Measurements from ENCODE around the gene CREB3L2. TPM values are rescaled to one million over a fixed set of nuclear protein-coding genes. Genes with fewer than 3 reads are reported as not detected.

The CREB3L2 gene
- total RNA-seq, 1 experiment from 2014 or later, result 39.9 TPM

GRCh38 chr7:137886746-137887145 is 115.1 kb downstream of the CREB3L2 start:
- CTCF ChIA-PET, result no interaction called here
- H3K9me3 Mint-ChIP-seq (ENCODE audit: low read depth, unreplicated experiment), result no peaks in the 10 kb centered on the region
- no peak for DNase-seq
- H3K4me3 Mint-ChIP-seq (ENCODE audit: low read depth, unreplicated experiment), result no peak overlapping the region
- no peaks in the 10 kb centered on the region for H3K27me3 Mint-ChIP-seq (ENCODE audit: unreplicated experiment)
- intact Hi-C loops (cut with micrococcal nuclease; ENCODE audit: unreplicated experiment), result no loop called here
- BruUV-seq (replicated peaks), result no TSS peak
- H3K27ac Mint-ChIP-seq (ENCODE audit: unreplicated experiment), result no peak overlapping the region
- H3K36me3 Mint-ChIP-seq (ENCODE audit: insufficient read depth, unreplicated experiment), result no peaks in the 10 kb centered on the region
- TF ChIP-seq CTCF (IDR thresholded peaks at IDR 0.05; ENCODE audit: unreplicated experiment), result no peak
- H3K4me1 Mint-ChIP-seq (ENCODE audit: low read depth, unreplicated experiment), result peaks cover 18% of the 10 kb centered on the region

GRCh38 chr7:137886281-137886680 is 115.6 kb downstream of the CREB3L2 start:
- no peaks in the 10 kb centered on the region for H3K27me3 Mint-ChIP-seq (ENCODE audit: unreplicated experiment)
- H3K4me1 Mint-ChIP-seq (ENCODE audit: low read depth, unreplicated experiment), result peaks cover 17% of the 10 kb centered on the region
- BruUV-seq (replicated peaks), result no TSS peak
- CTCF ChIA-PET, result no interaction called here
- DNase-seq, result no peak
- intact Hi-C loops (cut with micrococcal nuclease; ENCODE audit: unreplicated experiment), result no loop called here
- no peaks in the 10 kb centered on the region for H3K9me3 Mint-ChIP-seq (ENCODE audit: low read depth, unreplicated experiment)
- H3K27ac Mint-ChIP-seq (ENCODE audit: unreplicated experiment), result no peak overlapping the region
- no peak for TF ChIP-seq CTCF (IDR thresholded peaks at IDR 0.05; ENCODE audit: unreplicated experiment)
- H3K4me3 Mint-ChIP-seq (ENCODE audit: low read depth, unreplicated experiment), result no peak overlapping the region
- H3K36me3 Mint-ChIP-seq (ENCODE audit: insufficient read depth, unreplicated experiment), result no peaks in the 10 kb centered on the region

GRCh38 chr7:137885678-137886077 is 116.2 kb downstream of the CREB3L2 start:
- CTCF ChIA-PET, result no interaction called here
- H3K36me3 Mint-ChIP-seq (ENCODE audit: insufficient read depth, unreplicated experiment), result no peaks in the 10 kb centered on the region
- DNase-seq, result no peak
- TF ChIP-seq CTCF (IDR thresholded peaks at IDR 0.05; ENCODE audit: unreplicated experiment), result no peak
- BruUV-seq (replicated peaks), result no TSS peak
- no peaks in the 10 kb centered on the region for H3K27me3 Mint-ChIP-seq (ENCODE audit: unreplicated experiment)
- no peak overlapping the region for H3K4me3 Mint-ChIP-seq (ENCODE audit: low read depth, unreplicated experiment)
- intact Hi-C loops (cut with micrococcal nuclease; ENCODE audit: unreplicated experiment), result no loop called here
- H3K9me3 Mint-ChIP-seq (ENCODE audit: low read depth, unreplicated experiment), result no peaks in the 10 kb centered on the region
- H3K4me1 Mint-ChIP-seq (ENCODE audit: low read depth, unreplicated experiment), result peaks cover 11% of the 10 kb centered on the region
- no peak overlapping the region for H3K27ac Mint-ChIP-seq (ENCODE audit: unreplicated experiment)

GRCh38 chr7:137882806-137883205 is 119.1 kb downstream of the CREB3L2 start:
- no TSS peak for BruUV-seq (replicated peaks)
- TF ChIP-seq CTCF (IDR thresholded peaks at IDR 0.05; ENCODE audit: unreplicated experiment), result no peak
- Mint-ChIP-seq H3K27ac (ENCODE audit: unreplicated experiment) (no peak overlapping the region), H3K27me3 (ENCODE audit: unreplicated experiment) (no peaks in the 10 kb centered on the region), H3K9me3 (ENCODE audit: low read depth, unreplicated experiment) (no peaks in the 10 kb centered on the region), H3K36me3 (ENCODE audit: insufficient read depth, unreplicated experiment) (peaks cover 10% of the 10 kb centered on the region), H3K4me3 (ENCODE audit: low read depth, unreplicated experiment) (no peak overlapping the region), H3K4me1 (ENCODE audit: low read depth, unreplicated experiment) (peaks cover 10% of the 10 kb centered on the region)
- no peak for DNase-seq
- intact Hi-C loops (cut with micrococcal nuclease; ENCODE audit: unreplicated experiment), result no loop called here
- CTCF ChIA-PET, result interaction anchor here (1.8 kb wide), 1 partner anchor 13 kb away, joined by 4 read pairs; no protein-coding TSS in a partner anchor
